Measurements from ENCODE around the gene SLC6A11.

GRCh38 chr3:10870296-10870695 is 54.3 kb downstream of the SLC6A11 start:
- TF ChIP-seq CTCF (IDR thresholded peaks at IDR 0.05 in 4 of 5, conservative IDR thresholded peaks at IDR 0.05 in 1 of 5) = no peak
- no peak for TF ChIP-seq POLR2A (IDR thresholded peaks at IDR 0.05)

All from gastrocnemius medialis (tissue), 4 donors.